Activated CD8-positive, alpha-beta T cell treated with anti-CD3 and anti-CD28 coated beads for 36 hours (primary cell): ENCODE data around the gene SPRR1A. TPM values are rescaled to one million over a fixed set of nuclear protein-coding genes. Genes with fewer than 3 reads are reported as not detected.

ENCODE experiments used
- ATAC-seq: fragments of 200-7000 bp; cut with Tn5 transposase; one replicate; pipeline ENCODE4 v1.10.0; 2021; ENCODE audit warnings: mild to moderate bottlenecking, moderate library complexity
- CTCF ChIA-PET: fragments of 350-600 bp; sonication (Branson Sonifier 250); formaldehyde crosslinking; loops from one replicate; lab custom pipeline; 2021; ENCODE audit warnings: antibody characterized with exemption; lab: Charles Lee
- POLR2A ChIA-PET: fragments of 350-600 bp; sonication (Branson Sonifier 250); formaldehyde crosslinking; loops from one replicate; lab custom pipeline; 2021; ENCODE audit warnings: antibody characterized with exemption; lab: Charles Lee
- DNase-seq: peaks from one replicate; pipeline ENCODE4 v3.0.0-alpha.2; 2020
- H3K27ac Mint-ChIP-seq: one replicate; pipeline ENCODE4 v1.8.0; 2021; ENCODE audit warnings: mild to moderate bottlenecking, mixed read lengths
- H3K27me3 Mint-ChIP-seq: one replicate; pipeline ENCODE4 v1.8.0; 2021; ENCODE audit warnings: mixed read lengths
- H3K36me3 Mint-ChIP-seq: one replicate; pipeline ENCODE4 v1.8.0; 2021; ENCODE audit warnings: low read depth, mixed read lengths
- H3K4me1 Mint-ChIP-seq: one replicate; pipeline ENCODE4 v1.8.0; 2021; ENCODE audit warnings: low read depth, mixed read lengths
- H3K4me3 Mint-ChIP-seq: one replicate; pipeline ENCODE4 v1.8.0; 2021; ENCODE audit warnings: mild to moderate bottlenecking, moderate library complexity, mixed read lengths
- H3K9me3 Mint-ChIP-seq: one replicate; pipeline ENCODE4 v1.8.0; 2021; ENCODE audit warnings: mixed read lengths
- CTCF ChIP-seq: fragments of 200-600 bp; IDR thresholded peaks from one replicate; pipeline ENCODE4 v1.8.0; 2022; ENCODE audit warnings: antibody characterized with exemption, mild to moderate bottlenecking
- intact Hi-C: fragments of 100-400 bp; cut with micrococcal nuclease; formaldehyde crosslinking; loops from one replicate; pipeline ENCODE4 v1.10.0; 2022
- total RNA-seq, 2 experiments: library from RNA; stranded (reverse); gene quantifications; one replicate each; pipeline ENCODE4 v1.2.3, GENCODE V29; 2021

SPRR1A gene
- total RNA-seq, 2 experiments from 2014 or later: not detected

GRCh38 chr1:152946651-152947256, 37.1 kb upstream of the SPRR1A start, which contains the start of gene SPRR5:
Gene SPRR5 (plus strand): TSS chr1:152947206. CDS start chr1:152948555, 1,349 bp downstream.
- intact Hi-C loops: no loop called here
- ChIA-PET CTCF (no interaction called here), POLR2A (interaction anchor here (0.9 kb wide), 1 partner anchor 427 kb away, joined by 3 read pairs; no protein-coding TSS in a partner anchor)
- TF ChIP-seq CTCF: no peak
- Mint-ChIP-seq H3K36me3 (no peaks in the 10 kb centered on the region), H3K4me1 (no peaks in the 10 kb centered on the region), H3K27ac (no peak within 1 kb of the TSS), H3K27me3 (peaks cover 5% of the 10 kb centered on the region), H3K9me3 (no peaks in the 10 kb centered on the region), H3K4me3 (no peak within 1 kb of the TSS)
- ATAC-seq (no peak), DNase-seq (no peak)

GRCh38 chr1:152951711-152952110, 32.2 kb upstream of the SPRR1A start:
- TF ChIP-seq CTCF: no peak
- intact Hi-C loops: no loop called here
- POLR2A ChIA-PET: no interaction called here
- no peak overlapping the region for H3K4me3 Mint-ChIP-seq
- H3K4me1 Mint-ChIP-seq: no peaks in the 10 kb centered on the region
- CTCF ChIA-PET: no interaction called here
- no peak overlapping the region for H3K27ac Mint-ChIP-seq
- DNase-seq (no peak), ATAC-seq (no peak)
- no peaks in the 10 kb centered on the region for H3K9me3 Mint-ChIP-seq
- no peaks in the 10 kb centered on the region for H3K36me3 Mint-ChIP-seq
- peaks cover 4% of the 10 kb centered on the region for H3K27me3 Mint-ChIP-seq

- intact Hi-C loops: no loop called here
- ATAC-seq (no peak), DNase-seq (no peak)
- H3K27me3 Mint-ChIP-seq: peaks cover 2% of the 10 kb centered on the region
- no peak overlapping the region for H3K27ac Mint-ChIP-seq
- no peaks in the 10 kb centered on the region for H3K36me3 Mint-ChIP-seq
- ChIA-PET POLR2A (no interaction called here), CTCF (no interaction called here)
- no peaks in the 10 kb centered on the region for H3K4me1 Mint-ChIP-seq
- H3K4me3 Mint-ChIP-seq: no peak overlapping the region
- H3K9me3 Mint-ChIP-seq: no peaks in the 10 kb centered on the region
- no peak for TF ChIP-seq CTCF
Measured at GRCh38 chr1:152953761-152954160, 30.1 kb upstream of the SPRR1A start.

DNA sequence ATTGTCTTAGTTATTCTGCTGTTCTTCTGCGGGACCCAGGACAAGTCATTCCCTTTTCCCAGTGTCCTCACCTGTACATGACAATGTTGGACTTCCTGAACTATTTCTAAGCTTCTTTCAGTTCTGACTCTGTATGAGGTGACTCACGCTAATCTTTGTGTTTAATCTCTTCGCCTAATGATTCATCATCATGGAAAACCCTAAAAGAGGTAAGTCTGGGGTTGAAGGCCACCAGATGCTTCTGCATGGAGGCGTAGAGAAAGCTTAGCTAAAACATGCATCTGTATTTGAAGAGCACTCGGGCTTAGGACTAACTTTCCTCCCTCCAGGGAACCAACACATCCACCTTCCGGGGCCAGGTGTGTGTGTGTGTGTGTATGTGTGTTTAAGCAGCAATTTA, 29.4 kb upstream of the SPRR1A start:
- POLR2A ChIA-PET: no interaction called here
- intact Hi-C loops: no loop called here
- no peak for ATAC-seq

More for the DNA sequence above, 29.4 kb upstream of the SPRR1A start:
- no peak for DNase-seq
- H3K27me3 Mint-ChIP-seq: peaks cover 2% of the 10 kb centered on the region
- H3K27ac Mint-ChIP-seq: no peak overlapping the region
- no peaks in the 10 kb centered on the region for H3K9me3 Mint-ChIP-seq
- H3K4me3 Mint-ChIP-seq: no peak overlapping the region
- CTCF ChIA-PET: no interaction called here
- no peak for TF ChIP-seq CTCF
- no peaks in the 10 kb centered on the region for H3K4me1 Mint-ChIP-seq
- H3K36me3 Mint-ChIP-seq: no peaks in the 10 kb centered on the region
